MM.1S (cell line): ENCODE data around the gene SMPX.

ENCODE experiments used
- DNase-seq: peaks from one replicate; pipeline ENCODE4 v3.0.0-alpha.2; 2015
- H2AFZ ChIP-seq: fragments of 300-600 bp; sonication (generic); 2 replicates; pipeline ENCODE4 v1.6.0; 2016; ENCODE audit warnings: antibody characterized with exemption, low read length
- H3F3A ChIP-seq: fragments of 300-600 bp; sonication (generic); 2 replicates; pipeline ENCODE4 v1.6.1; 2016; ENCODE audit warnings: mild to moderate bottlenecking, antibody characterized with exemption, low read length, moderate library complexity, mixed read lengths; ENCODE audit not compliant: insufficient read depth
- H3K27ac ChIP-seq: fragments of 300-600 bp; sonication (generic); 2 replicates; pipeline ENCODE4 v1.5.1; 2016; ENCODE audit warnings: mild to moderate bottlenecking, low read length
- H3K27me3 ChIP-seq: fragments of 300-600 bp; sonication (generic); replicated peaks from 2 replicates; pipeline ENCODE4 v1.6.0; 2016; ENCODE audit warnings: low read length; ENCODE audit not compliant: insufficient read depth
- H3K36me3 ChIP-seq: fragments of 300-600 bp; sonication (generic); replicated peaks from 2 replicates; pipeline ENCODE4 v1.6.1; 2016; ENCODE audit warnings: mild to moderate bottlenecking, low read length, mixed read lengths; ENCODE audit not compliant: insufficient read depth
- H3K4me1 ChIP-seq: fragments of 300-600 bp; sonication (generic); 2 replicates; pipeline ENCODE4 v1.6.1; 2016; ENCODE audit warnings: low read length, mixed read lengths
- H3K4me2 ChIP-seq: fragments of 300-600 bp; sonication (generic); 2 replicates; pipeline ENCODE4 v1.6.0; 2016; ENCODE audit warnings: low read depth, low read length
- H3K4me3 ChIP-seq: fragments of 300-600 bp; sonication (generic); 2 replicates; pipeline ENCODE4 v1.5.1; 2016; ENCODE audit warnings: low read length, mixed read lengths
- H3K79me2 ChIP-seq: fragments of 300-600 bp; sonication (generic); 2 replicates; pipeline ENCODE4 v1.6.1; 2016; ENCODE audit warnings: mixed run types, low read length, mixed read lengths
- H3K9ac ChIP-seq: fragments of 300-600 bp; sonication (generic); 2 replicates; pipeline ENCODE4 v1.6.1; 2016; ENCODE audit warnings: low read length, mixed read lengths
- H3K9me2 ChIP-seq: fragments of 300-600 bp; sonication (generic); replicated peaks from 2 replicates; pipeline ENCODE4 v1.6.1; 2016; ENCODE audit warnings: mild to moderate bottlenecking, low read length, mixed read lengths; ENCODE audit not compliant: insufficient read depth
- H3K9me3 ChIP-seq: fragments of 300-600 bp; sonication (generic); replicated peaks from 2 replicates; pipeline ENCODE4 v1.6.1; 2016; ENCODE audit warnings: mild to moderate bottlenecking, low read length, mixed read lengths; ENCODE audit not compliant: insufficient read depth
- H4K20me1 ChIP-seq: fragments of 300-600 bp; sonication (generic); 2 replicates; pipeline ENCODE4 v1.6.1; 2016; ENCODE audit warnings: mild to moderate bottlenecking, low read length, moderate library complexity, mixed read lengths; ENCODE audit not compliant: insufficient read depth
- CTCF ChIP-seq: fragments of 300-600 bp; sonication (generic); IDR thresholded peaks from 2 replicates; pipeline ENCODE4 v1.5.1; 2016; ENCODE audit warnings: antibody characterized with exemption, low read length, mixed read lengths
- EZH2 ChIP-seq: fragments of 300-600 bp; sonication (generic); optimal IDR thresholded peaks from 2 replicates; pipeline ENCODE3; 2017; ENCODE audit warnings: low read depth, mild to moderate bottlenecking, antibody characterized with exemption, low read length, mixed read lengths
- EZH2phosphoT487 ChIP-seq: fragments of 300-600 bp; sonication (generic); IDR thresholded peaks from 2 replicates; pipeline ENCODE4 v1.6.1; 2018; ENCODE audit warnings: antibody characterized with exemption, low read length

SMPX gene

GRCh38 chrX:21740329-21741274, 17.3 kb downstream of the SMPX start:
- no peaks in the 10 kb centered on the region for H3K27me3 ChIP-seq
- H3K4me3 ChIP-seq: no peak overlapping the region
- no peaks in the 10 kb centered on the region for H3K79me2 ChIP-seq
- no peaks in the 10 kb centered on the region for H3K36me3 ChIP-seq
- H2AFZ ChIP-seq: no peak overlapping the region
- no peak overlapping the region for H3K9ac ChIP-seq
- H3K9me2 ChIP-seq: no peaks in the 10 kb centered on the region
- H3K4me1 ChIP-seq: no peaks in the 10 kb centered on the region
- TF ChIP-seq EZH2phosphoT487: no peak
- TF ChIP-seq CTCF: no peak
- TF ChIP-seq EZH2: no peak
- no peak for DNase-seq
- no peaks in the 10 kb centered on the region for H3K9me3 ChIP-seq
- H3K27ac ChIP-seq: no peak overlapping the region
- H4K20me1 ChIP-seq: no peaks in the 10 kb centered on the region
- no peaks in the 10 kb centered on the region for H3F3A ChIP-seq
- no peak overlapping the region for H3K4me2 ChIP-seq

GRCh38 chrX:21738950-21739287, 19.0 kb downstream of the SMPX start:
- no peak overlapping the region for H3K9ac ChIP-seq
- no peak overlapping the region for H3K27ac ChIP-seq
- no peak for DNase-seq
- no peaks in the 10 kb centered on the region for H4K20me1 ChIP-seq
- H3K4me3 ChIP-seq: no peak overlapping the region
- no peaks in the 10 kb centered on the region for H3F3A ChIP-seq
- H3K9me3 ChIP-seq: no peaks in the 10 kb centered on the region
- H3K4me1 ChIP-seq: no peaks in the 10 kb centered on the region
- no peaks in the 10 kb centered on the region for H3K9me2 ChIP-seq
- no peaks in the 10 kb centered on the region for H3K27me3 ChIP-seq
- H2AFZ ChIP-seq: no peak overlapping the region
- H3K4me2 ChIP-seq: no peak overlapping the region
- no peaks in the 10 kb centered on the region for H3K79me2 ChIP-seq
- TF ChIP-seq EZH2 (no peak), EZH2phosphoT487 (no peak), CTCF (no peak)
- no peaks in the 10 kb centered on the region for H3K36me3 ChIP-seq

- no peak for DNase-seq
- no peak overlapping the region for H3K4me3 ChIP-seq
- H3K27ac ChIP-seq: no peak overlapping the region
- H3K9me2 ChIP-seq: no peaks in the 10 kb centered on the region
- H3K4me1 ChIP-seq: no peaks in the 10 kb centered on the region
- H3K79me2 ChIP-seq: no peaks in the 10 kb centered on the region
- H3F3A ChIP-seq: no peaks in the 10 kb centered on the region
- H3K4me2 ChIP-seq: no peak overlapping the region
- no peak for TF ChIP-seq CTCF
- no peak for TF ChIP-seq EZH2phosphoT487
- no peak for TF ChIP-seq EZH2
- H3K27me3 ChIP-seq: no peaks in the 10 kb centered on the region
- H2AFZ ChIP-seq: no peak overlapping the region
- no peaks in the 10 kb centered on the region for H3K9me3 ChIP-seq
- H3K9ac ChIP-seq: no peak overlapping the region
- H3K36me3 ChIP-seq: no peaks in the 10 kb centered on the region
- H4K20me1 ChIP-seq: no peaks in the 10 kb centered on the region
Measured at GRCh38 chrX:21738210-21738949, 19.5 kb downstream of the SMPX start.
